Activated CD8-positive, alpha-beta memory T cell treated with anti-CD3 and anti-CD28 coated beads, Interleukin-2, amount 50 U/mL, for 24 hours (primary cell): ENCODE results near the gene KLF3.

Experiments used
- DNase-seq: peaks from one replicate; pipeline ENCODE4 v3.0.0-alpha.2; 2020; ENCODE audit errors: extremely low read depth

KLF3 gene

GRCh38 chr4:38695809-38696208, 31.8 kb downstream of the KLF3 start:
- no peak for DNase-seq

GRCh38 chr4:38696697-38697096, 32.7 kb downstream of the KLF3 start:
- no peak for DNase-seq

GRCh38 chr4:38698176-38698575, 34.2 kb downstream of the KLF3 start:
- no peak for DNase-seq

GRCh38 chr4:38699112-38699511, 35.1 kb downstream of the KLF3 start:
- no peak for DNase-seq

GRCh38 chr4:38703635-38704034, 39.6 kb downstream of the KLF3 start:
- DNase-seq: no peak

- DNase-seq: no peak
Measured at GRCh38 chr4:38704622-38705154, 40.7 kb downstream of the KLF3 start.

- DNase-seq: no peak
Measured at GRCh38 chr4:38706301-38706700, 42.3 kb downstream of the KLF3 start.

- DNase-seq: no peak
Measured at GRCh38 chr4:38710053-38710452, 46.1 kb downstream of the KLF3 start.

- no peak for DNase-seq
Measured at GRCh38 chr4:38711066-38711465, 47.1 kb downstream of the KLF3 start.

- no peak for DNase-seq
Measured at GRCh38 chr4:38715050-38715449, 51.1 kb downstream of the KLF3 start.

- no peak for DNase-seq
Measured at GRCh38 chr4:38716256-38716655, 52.3 kb downstream of the KLF3 start.

GRCh38 chr4:38717604-38718003, 53.6 kb downstream of the KLF3 start:
- no peak for DNase-seq

GRCh38 chr4:38723114-38723513, 59.1 kb downstream of the KLF3 start:
- DNase-seq: no peak

GRCh38 chr4:38723726-38724474, 59.9 kb downstream of the KLF3 start:
- no peak for DNase-seq

GRCh38 chr4:38724475-38724808, 60.4 kb downstream of the KLF3 start:
- no peak for DNase-seq

GRCh38 chr4:38728631-38729141, 64.7 kb downstream of the KLF3 start:
- no peak for DNase-seq

GRCh38 chr4:38730493-38730829, 66.5 kb downstream of the KLF3 start:
- DNase-seq: no peak

GRCh38 chr4:38730830-38731646, 67.0 kb downstream of the KLF3 start:
- DNase-seq: peak; percentile 58

- no peak for DNase-seq
Measured at GRCh38 chr4:38733663-38734062, 69.7 kb downstream of the KLF3 start.

- DNase-seq: no peak
Measured at GRCh38 chr4:38734446-38734845, 70.4 kb downstream of the KLF3 start.

- DNase-seq: no peak
Measured at GRCh38 chr4:38734911-38735310, 70.9 kb downstream of the KLF3 start.

GRCh38 chr4:38735870-38736269, 71.9 kb downstream of the KLF3 start:
- no peak for DNase-seq
